PC-9 (cell line): ENCODE measurements around the gene ZNF75A. TPM values are rescaled to one million over a fixed set of nuclear protein-coding genes. Genes with fewer than 3 reads are reported as not detected.

Experiments
- BruUV-seq: library from RNA; stranded (reverse); fragments of 400-500 nt; replicated peaks from 2 replicates; lab custom pipeline; 2021; lab: Mats Ljungman, UMichigan
- CTCF ChIA-PET: fragments of 300-600 bp; sonication (Branson Sonifier 250); formaldehyde crosslinking; loops from one replicate; lab custom pipeline; 2022; ENCODE audit warnings: antibody characterized with exemption; lab: Charles Lee
- POLR2A ChIA-PET: fragments of 300-600 bp; sonication (Branson Sonifier 250); formaldehyde crosslinking; loops from one replicate; lab custom pipeline; 2022; ENCODE audit warnings: antibody characterized with exemption; ENCODE audit not compliant: unreplicated experiment; lab: Charles Lee
- DNase-seq, 2 experiments: peaks; one replicate each; pipeline versions ENCODE4 v3.0.0 to v3.0.0-alpha.2; 2015 to 2022; ENCODE audit warnings: mixed read lengths in 1 of 2
- H2AFZ ChIP-seq: fragments of 200-600 bp; sonication (generic); 2 replicates; pipeline ENCODE4 v1.8.1; 2017; ENCODE audit warnings: antibody characterized with exemption
- H3F3A ChIP-seq: fragments of 200-600 bp; sonication (generic); 2 replicates; pipeline ENCODE4 v1.8.1; 2017; ENCODE audit warnings: antibody characterized with exemption, mild to moderate bottlenecking, low read depth; ENCODE audit not compliant: insufficient read depth
- H3K27ac ChIP-seq: fragments of 200-600 bp; sonication (generic); 2 replicates; pipeline ENCODE4 v1.6.1; 2016; ENCODE audit warnings: mixed run types
- H3K27me3 ChIP-seq: fragments of 200-600 bp; sonication (generic); 2 replicates; pipeline ENCODE4 v1.6.1; 2016; ENCODE audit warnings: low read depth, mixed run types; ENCODE audit not compliant: insufficient read depth
- H3K36me3 ChIP-seq: fragments of 200-600 bp; sonication (generic); 2 replicates; pipeline ENCODE4 v1.6.1; 2016; ENCODE audit warnings: low read depth, mixed run types
- H3K4me1 ChIP-seq: fragments of 200-600 bp; sonication (generic); replicated peaks from 2 replicates; pipeline ENCODE4 v1.6.1; 2016; ENCODE audit warnings: mixed run types; ENCODE audit not compliant: insufficient read depth
- H3K4me2 ChIP-seq: fragments of 200-600 bp; sonication (generic); 2 replicates; pipeline ENCODE4 v1.6.1; 2017; ENCODE audit warnings: mixed run types
- H3K4me3 ChIP-seq: fragments of 200-600 bp; sonication (generic); 2 replicates; pipeline ENCODE4 v1.6.1; 2016; ENCODE audit warnings: mixed run types
- H3K79me2 ChIP-seq: fragments of 200-600 bp; sonication (generic); 2 replicates; pipeline ENCODE4 v1.6.1; 2017; ENCODE audit warnings: low read depth, mixed run types
- H3K9me2 ChIP-seq: fragments of 200-600 bp; sonication (generic); 2 replicates; pipeline ENCODE4 v1.8.1; 2017; ENCODE audit warnings: mild to moderate bottlenecking; ENCODE audit not compliant: insufficient read depth
- H3K9me3 ChIP-seq: fragments of 200-600 bp; sonication (generic); 2 replicates; pipeline ENCODE4 v1.8.1; 2016; ENCODE audit warnings: low read depth; ENCODE audit not compliant: insufficient read depth
- H4K20me1 ChIP-seq: fragments of 200-600 bp; sonication (generic); 2 replicates; pipeline ENCODE4 v1.8.1; 2017; ENCODE audit not compliant: insufficient read depth
- EZH2 ChIP-seq: fragments of 200-600 bp; sonication (generic); IDR thresholded peaks from 2 replicates; pipeline ENCODE4 v1.8.0; 2017; ENCODE audit warnings: antibody characterized with exemption, low read depth
- intact Hi-C: fragments of 100-400 bp; cut with micrococcal nuclease; formaldehyde crosslinking; loops from one replicate; pipeline ENCODE4 v1.10.0; 2022; ENCODE audit not compliant: unreplicated experiment
- total RNA-seq: library from RNA; stranded (reverse); gene quantifications from 2 replicates; pipeline ENCODE4 v1.2.3, GENCODE V29; 2021
- TF ChIP-seq, protein P1 (sequence below): fragments of 200-600 bp; sonication (generic); conservative IDR thresholded peaks from 2 replicates; pipeline ENCODE4 v1.6.1; 2017; ENCODE audit warnings: mixed run types, antibody characterized with exemption, mild to moderate bottlenecking, moderate library complexity

ZNF75A gene
- total RNA-seq, 1 experiment from 2014 or later, result 35.2 TPM

DNA sequence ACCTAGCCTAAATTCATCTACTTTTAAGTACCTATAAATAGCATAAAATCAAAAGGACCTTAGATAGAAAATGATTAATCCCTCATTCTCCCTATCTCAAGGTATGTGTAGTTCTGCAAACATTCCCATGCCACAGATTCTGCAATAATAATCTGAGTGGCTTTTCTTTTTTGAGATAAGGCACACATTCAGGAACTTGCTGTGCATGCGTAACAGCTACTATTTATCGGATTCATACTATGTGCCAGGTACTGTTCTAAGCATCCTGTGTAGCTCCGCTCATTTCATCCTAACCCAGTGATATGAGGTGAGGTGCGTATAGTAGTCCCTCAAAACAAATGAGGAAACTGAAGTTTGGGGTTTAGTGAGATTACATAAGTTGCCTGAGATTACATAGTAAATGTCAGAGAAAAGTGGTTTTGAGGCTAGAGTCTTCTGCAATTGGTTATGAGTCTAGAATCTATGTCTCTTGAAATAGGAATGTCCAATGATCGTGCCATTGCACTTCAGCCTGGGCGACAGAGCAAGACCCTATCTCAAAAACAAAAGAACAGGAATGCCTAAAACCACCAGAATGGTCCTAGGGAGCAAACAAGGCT lies 24.0 kb upstream of the ZNF75A start:
- H3K9me2 ChIP-seq, result no peaks in the 10 kb centered on the region
- ChIA-PET POLR2A (no interaction called here), CTCF (no interaction called here)
- peaks cover 3% of the 10 kb centered on the region for H3K9me3 ChIP-seq
- no TSS peak for BruUV-seq
- H3F3A ChIP-seq, result peaks cover 8% of the 10 kb centered on the region; the same call in 1 of the 2 replicates
- H3K4me2 ChIP-seq, result peak overlapping the region; percentile 90
- peak overlapping the region; percentile 90; the same call in 1 of the 2 replicates for H2AFZ ChIP-seq
- H3K4me3 ChIP-seq, result peak overlapping the region; percentile 63; the same call in 1 of the 2 replicates
- H3K36me3 ChIP-seq, result peaks cover 21% of the 10 kb centered on the region
- DNase-seq, result no peak
- TF ChIP-seq, protein P1, sequence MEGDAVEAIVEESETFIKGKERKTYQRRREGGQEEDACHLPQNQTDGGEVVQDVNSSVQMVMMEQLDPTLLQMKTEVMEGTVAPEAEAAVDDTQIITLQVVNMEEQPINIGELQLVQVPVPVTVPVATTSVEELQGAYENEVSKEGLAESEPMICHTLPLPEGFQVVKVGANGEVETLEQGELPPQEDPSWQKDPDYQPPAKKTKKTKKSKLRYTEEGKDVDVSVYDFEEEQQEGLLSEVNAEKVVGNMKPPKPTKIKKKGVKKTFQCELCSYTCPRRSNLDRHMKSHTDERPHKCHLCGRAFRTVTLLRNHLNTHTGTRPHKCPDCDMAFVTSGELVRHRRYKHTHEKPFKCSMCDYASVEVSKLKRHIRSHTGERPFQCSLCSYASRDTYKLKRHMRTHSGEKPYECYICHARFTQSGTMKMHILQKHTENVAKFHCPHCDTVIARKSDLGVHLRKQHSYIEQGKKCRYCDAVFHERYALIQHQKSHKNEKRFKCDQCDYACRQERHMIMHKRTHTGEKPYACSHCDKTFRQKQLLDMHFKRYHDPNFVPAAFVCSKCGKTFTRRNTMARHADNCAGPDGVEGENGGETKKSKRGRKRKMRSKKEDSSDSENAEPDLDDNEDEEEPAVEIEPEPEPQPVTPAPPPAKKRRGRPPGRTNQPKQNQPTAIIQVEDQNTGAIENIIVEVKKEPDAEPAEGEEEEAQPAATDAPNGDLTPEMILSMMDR, result no peak
- TF ChIP-seq EZH2, result no peak
- no peaks in the 10 kb centered on the region for H4K20me1 ChIP-seq
- H3K27ac ChIP-seq, result 0 out of 2 replicates have a peak overlapping the region, but pooled peaks have one; percentile 97
- no peaks in the 10 kb centered on the region; the same call in 1 of the 2 replicates for H3K27me3 ChIP-seq
- peaks cover 18% of the 10 kb centered on the region for H3K4me1 ChIP-seq
- intact Hi-C loops, result no loop called here
- peaks cover 30% of the 10 kb centered on the region for H3K79me2 ChIP-seq

DNA sequence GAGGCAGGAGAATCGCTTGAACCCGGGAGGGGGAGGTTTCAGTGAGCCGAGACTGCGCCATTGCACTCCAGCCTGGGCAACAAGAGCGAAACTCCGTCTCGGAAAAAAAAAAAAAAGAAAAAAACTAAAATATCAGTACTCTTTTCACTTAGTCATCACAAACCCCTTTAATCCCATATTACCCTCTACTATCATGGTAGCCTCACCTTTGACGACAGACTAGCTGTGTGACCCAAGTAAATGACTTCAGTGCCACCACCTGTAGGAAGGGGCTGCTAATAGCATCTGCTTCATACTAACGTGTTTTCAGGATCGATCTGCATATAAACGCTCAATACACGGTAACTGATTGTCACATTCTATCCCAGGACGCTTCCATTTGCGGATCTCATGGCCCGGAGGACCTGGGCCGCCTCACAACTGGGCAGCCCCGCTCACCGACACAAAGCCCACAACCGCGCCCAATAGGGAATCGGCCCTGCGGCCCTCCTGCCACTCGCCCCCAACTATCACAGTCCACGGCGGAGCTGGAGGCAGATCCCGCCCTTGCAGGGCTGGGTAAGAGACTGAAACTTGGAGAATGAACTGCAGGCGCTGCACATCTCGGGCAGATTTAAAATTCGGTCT lies 23.1 kb upstream of the ZNF75A start:
- H3K4me2 ChIP-seq, result peak overlapping the region; percentile 90
- peaks cover 8% of the 10 kb centered on the region; the same call in 1 of the 2 replicates for H3F3A ChIP-seq
- no peaks in the 10 kb centered on the region for H3K27me3 ChIP-seq
- intact Hi-C loops, result loop anchor here (1.0 to 2.0 kb wide), 4 partner anchors 18 to 219 kb away; partner anchors contain the start of genes CLUAP1, ZNF174, ZNF200 and ZSCAN32
- peaks cover 30% of the 10 kb centered on the region for H3K36me3 ChIP-seq
- TF ChIP-seq, protein P1, result no peak
- TF ChIP-seq EZH2, result no peak
- DNase-seq, result peak in 1 of 2 experiments; percentile 62
- peak overlapping the region; percentile 90 for H2AFZ ChIP-seq
- no TSS peak for BruUV-seq
- H3K4me1 ChIP-seq, result peaks cover 18% of the 10 kb centered on the region
- no peaks in the 10 kb centered on the region for H3K9me2 ChIP-seq
- H3K27ac ChIP-seq, result peak overlapping the region; percentile 97
- CTCF ChIA-PET, result no interaction called here
- peaks cover 10% of the 10 kb centered on the region for H3K9me3 ChIP-seq
- H4K20me1 ChIP-seq, result no peaks in the 10 kb centered on the region
- POLR2A ChIA-PET, result interaction anchor here (0.5 to 0.7 kb wide), 6 partner anchors 15 to 831 kb away, joined by 4 to 26 read pairs (median 11); no protein-coding TSS in a partner anchor
- H3K4me3 ChIP-seq, result peak overlapping the region; percentile 63
- H3K79me2 ChIP-seq, result peaks cover 37% of the 10 kb centered on the region

DNA sequence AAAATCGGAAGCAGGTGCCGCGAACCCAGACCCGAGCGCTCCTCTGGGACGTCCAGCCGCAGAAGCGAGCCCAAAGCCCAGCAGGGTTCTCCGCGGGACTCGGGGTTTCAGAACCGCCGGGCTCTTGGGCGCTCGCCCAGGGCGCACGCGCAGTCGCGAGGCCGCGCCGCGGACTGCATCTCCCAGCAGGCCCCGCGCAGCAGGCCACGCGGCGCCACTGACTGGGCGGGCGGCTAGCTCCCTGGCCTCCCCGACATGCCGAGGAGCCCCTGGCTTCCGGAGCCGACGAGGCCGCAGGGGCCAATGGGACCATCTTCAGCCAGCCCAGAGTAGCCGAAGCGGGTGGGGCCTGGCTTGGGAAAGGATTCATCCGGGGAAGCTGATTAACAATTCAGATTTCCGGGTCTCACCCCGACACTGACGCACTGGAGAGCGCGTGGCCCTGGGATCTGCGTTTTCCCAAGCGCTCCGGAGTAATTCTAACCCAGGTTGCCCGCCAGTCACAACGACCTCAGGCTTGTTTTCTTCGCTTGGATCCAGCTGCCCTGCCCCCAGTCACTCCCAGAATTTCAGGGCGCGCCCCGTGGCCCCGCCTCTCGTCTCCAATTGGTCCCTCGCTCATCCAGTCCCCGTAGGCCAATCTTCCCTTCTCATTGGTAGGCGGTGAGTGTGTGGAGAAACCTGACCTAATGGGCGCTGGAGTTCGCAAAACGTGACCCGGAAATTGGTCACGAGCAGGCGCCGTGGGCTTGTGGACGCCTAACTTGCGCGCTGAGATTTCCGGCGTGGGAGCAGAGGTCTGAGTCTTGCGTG lies 22.4 kb upstream of the ZNF75A start, which contains the start of gene ZNF263:
ZNF263 (plus strand) TSS at position 762 of the 813 bp plus-strand sequence. CDS start 328 bp downstream, outside the sequence.
- Histone ChIP-seq H3K36me3 (peaks cover 35% of the 10 kb centered on the region), H3K4me2 (peak within 1 kb of the TSS; percentile 90), H3K9me3 (peaks cover 17% of the 10 kb centered on the region), H3K27ac (peak within 1 kb of the TSS; percentile 97), H3K79me2 (peaks cover 45% of the 10 kb centered on the region), H4K20me1 (no peaks in the 10 kb centered on the region), H2AFZ (peak within 1 kb of the TSS; percentile 90), H3K4me1 (peaks cover 18% of the 10 kb centered on the region), H3K9me2 (no peaks in the 10 kb centered on the region), H3K4me3 (peak within 1 kb of the TSS; percentile 63), H3K27me3 (no peaks in the 10 kb centered on the region), H3F3A (peaks cover 8% of the 10 kb centered on the region; the same call in 1 of the 2 replicates)
- ChIA-PET CTCF (interaction anchor here (0.6 kb wide), 2 partner anchors 108 to 321 kb away, joined by 3 to 11 read pairs; no protein-coding TSS in a partner anchor), POLR2A (interaction anchor here (0.5 to 0.7 kb wide), 7 partner anchors 15 to 830 kb away, joined by 4 to 26 read pairs (median 10); partner anchors contain the start of gene ZNF213)
- DNase-seq, result peak; percentile 93 to 97
- TF ChIP-seq, protein P1, result no peak
- TF ChIP-seq EZH2, result no peak
- TSS peak; percentile 71 for BruUV-seq
- intact Hi-C loops, result loop anchor here (1.0 to 2.0 kb wide), 5 partner anchors 19 to 218 kb away; partner anchors contain the start of genes CLUAP1, ZNF174, ZNF200 and ZSCAN32
